A549 treated with AZD2906 at 1 μM for 4 hours (cell line): ENCODE results near the gene TINCR. TPM values are rescaled to one million over a fixed set of nuclear protein-coding genes. Genes with fewer than 3 reads are reported as not detected.

Experiments
- total RNA-seq: library from RNA; stranded (reverse); fragments of 200-300 nt; extraction: Qiagen RNA extraction; gene quantifications from 5 replicates; pipeline ENCODE4 v1.2.3, GENCODE V29; 2022

The TINCR gene
- total RNA-seq, result 2.2 to 3.5 TPM (median 2.6 TPM) in 5 replicates

GRCh38 chr19:5567360-5567969 lies at the start of gene TINCR:
TSS of gene TINCR (minus strand) at chr19:5567953.

Other genes with a start within 250 kb of the TINCR start
- 25.0 to 34.5 TPM (median 29.2 TPM) in 5 replicates for gene PTPRS, start 227.1 kb downstream of the TINCR start, total RNA-seq
- gene ZNRF4, start 112.5 kb downstream of the TINCR start, total RNA-seq, result not detected in 5 replicates
- gene SAFB2, start 54.8 kb upstream of the TINCR start, total RNA-seq, result 26.5 to 41.4 TPM (median 36.8 TPM) in 5 replicates
- gene SAFB, start 55.1 kb upstream of the TINCR start, total RNA-seq, result 49.7 to 56.3 TPM (median 54.3 TPM) in 5 replicates
- gene MICOS13, start 112.6 kb upstream of the TINCR start, total RNA-seq, result 48.1 to 75.8 TPM (median 69.1 TPM) in 5 replicates
- 3.5 to 5.2 TPM (median 4.3 TPM) in 5 replicates for gene HSD11B1L, start 113.1 kb upstream of the TINCR start, total RNA-seq
- 732 to 879 TPM (median 766 TPM) in 5 replicates for gene RPL36, start 122.3 kb upstream of the TINCR start, total RNA-seq
- 49.8 to 62.6 TPM (median 59.8 TPM) in 5 replicates for gene LONP1, start 152.2 kb upstream of the TINCR start, total RNA-seq
- gene CATSPERD, start 152.7 kb upstream of the TINCR start, total RNA-seq, result not detected in 5 replicates
- 1.2 to 3.4 TPM (median 2.3 TPM) in 5 replicates for gene PRR22, start 216.8 kb upstream of the TINCR start, total RNA-seq
- 26.9 to 31.9 TPM (median 28.5 TPM) in 5 replicates for gene DUS3L, start 223.2 kb upstream of the TINCR start, total RNA-seq
- 1.2 to 1.6 TPM (median 1.3 TPM) in 5 replicates for gene NRTN, start 237.1 kb upstream of the TINCR start, total RNA-seq